Measurements from ENCODE around the gene DOCK3. TPM values are rescaled to one million over a fixed set of nuclear protein-coding genes. Genes with fewer than 3 reads are reported as not detected.

DOCK3 gene
- total and polyA plus RNA-seq, 2 of the 4 experiments (the other 2 are of a cell fraction): under 0.01 to 0.12 TPM

DNA sequence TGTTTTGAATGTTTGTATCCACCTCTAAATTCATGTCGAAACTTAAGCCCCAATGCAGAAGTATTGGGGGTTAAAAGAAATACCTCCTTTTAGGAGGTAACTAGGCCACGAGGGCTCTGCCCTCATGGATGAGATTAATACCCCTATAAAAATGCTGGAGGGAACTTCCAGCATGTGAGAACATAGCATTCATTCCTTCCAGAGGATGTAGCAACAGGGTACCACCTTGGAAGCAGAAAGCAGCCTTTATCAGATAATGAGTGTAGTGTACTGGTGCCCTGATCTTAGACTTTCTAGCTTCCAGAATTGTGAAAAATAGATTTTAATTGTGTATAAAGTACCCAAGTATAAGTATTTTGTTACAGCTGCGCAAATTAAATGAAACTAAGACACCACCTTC lies 356.9 kb downstream of the DOCK3 start:
- WGBS, 2 experiments (ENCODE audit: extremely low coverage in 2 of 2, insufficient read length in 1 of 2): no CpG with 5 or more reads among the region's 3 CpGs
- H3K4me3 ChIP-seq (ENCODE audit: insufficient read depth, low read depth, low read length): no peak overlapping the region
- no peaks in the 10 kb centered on the region for H3K36me3 ChIP-seq (ENCODE audit: control insufficient read depth, insufficient read depth, low read length)
- H3K23ac ChIP-seq (ENCODE audit: low read depth, low read length): no peak overlapping the region
- H3K14ac ChIP-seq (replicated peaks; ENCODE audit: low read depth, low read length): no peak overlapping the region
- H2AK9ac ChIP-seq (replicated peaks; ENCODE audit: low read depth, low read length, poor library complexity): no peak overlapping the region
- H2BK20ac ChIP-seq (ENCODE audit: low read depth, low read length): no peak overlapping the region
- H3K4me2 ChIP-seq (ENCODE audit: low read depth, low read length): no peak overlapping the region
- no TSS peak for BruUV-seq (replicated peaks)
- H2AK5ac ChIP-seq (ENCODE audit: low read depth, low read length): no peak overlapping the region
- POLR2A ChIA-PET (ENCODE audit: unreplicated experiment): no interaction called here
- no peak overlapping the region for H3K4ac ChIP-seq (ENCODE audit: low read depth, low read length)
- DNase-seq (no peak), ATAC-seq (ENCODE audit: low read depth) (no peak)
- no peaks in the 10 kb centered on the region for H3K4me1 ChIP-seq (ENCODE audit: control insufficient read depth, insufficient read depth, low read length)
- no peak overlapping the region for H2AFZ ChIP-seq (replicated peaks; ENCODE audit: low read length, poor library complexity)
- H3K9me3 ChIP-seq (ENCODE audit: control insufficient read depth, insufficient read depth, low read length): peaks cover 2% of the 10 kb centered on the region; the same call in 1 of the 2 replicates
- TF ChIP-seq CHD1 (IDR thresholded peaks at IDR 0.05; ENCODE audit: low read depth, low read length) (no peak), USF2 (IDR thresholded peaks at IDR 0.05; ENCODE audit: low read depth, low read length) (no peak), RCOR1 (IDR thresholded peaks at IDR 0.05; ENCODE audit: insufficient replicate concordance, low read length) (no peak), RFX5 (IDR thresholded peaks at IDR 0.05; ENCODE audit: low read depth, low read length) (no peak), SMC3 (IDR thresholded peaks at IDR 0.05; ENCODE audit: low read depth, low read length) (no peak), RAD21 (IDR thresholded peaks at IDR 0.05; ENCODE audit: low read length) (no peak), MAZ (IDR thresholded peaks at IDR 0.05; ENCODE audit: borderline replicate concordance, low read depth, low read length) (no peak)
- H2BK15ac ChIP-seq (ENCODE audit: low read depth, low read length): no peak overlapping the region
- dilution Hi-C loops (cut with HindIII; ENCODE audit: low sequenced_read_pairs, unreplicated experiment): no loop called here
- H2BK120ac ChIP-seq (ENCODE audit: low read depth, low read length): no peak overlapping the region
- H3K79me1 ChIP-seq (ENCODE audit: low read depth in 1 of 2, low read length in 2 of 2): no peaks in the 10 kb centered on the region
- H4K91ac ChIP-seq (ENCODE audit: insufficient read depth, low read depth, low read length): no peak overlapping the region
- CTCF ChIA-PET: no interaction called here
- no peaks in the 10 kb centered on the region for H3K27me3 ChIP-seq (ENCODE audit: control insufficient read depth, insufficient read depth, low read length)
- no peaks in the 10 kb centered on the region for H4K20me1 ChIP-seq (ENCODE audit: insufficient read depth, low read length)
- no peak overlapping the region for H4K8ac ChIP-seq (ENCODE audit: low read depth in 2 of 2, low read length in 2 of 2)
- intact Hi-C loops (cut with micrococcal nuclease): no loop called here
- no peak overlapping the region for H4K5ac ChIP-seq (ENCODE audit: low read depth, low read length)
- H2BK5ac ChIP-seq (ENCODE audit: low read depth, low read length, poor library complexity, severe bottlenecking): no peak overlapping the region
- H3K18ac ChIP-seq (ENCODE audit: low read depth, low read length): no peak overlapping the region
- no peak overlapping the region for H3K27ac ChIP-seq (ENCODE audit: insufficient read depth, low read length)
- in situ Hi-C loops (cut with MboI; ENCODE audit: low sequenced_read_pairs): no loop called here
- no peaks in the 10 kb centered on the region for H3K9me1 ChIP-seq (ENCODE audit: insufficient read depth, low read length)
- no peak overlapping the region for H3K56ac ChIP-seq (ENCODE audit: extremely low read depth, insufficient read depth, low read length)
- no peak overlapping the region for H3K9ac ChIP-seq (ENCODE audit: low read depth, low read length)

All from IMR-90 (cell line).